PC-3 (cell line): Measurements from ENCODE around the gene PSEN2. TPM values are rescaled to one million over a fixed set of nuclear protein-coding genes. Genes with fewer than 3 reads are reported as not detected.

Experiments used
- ATAC-seq: fragments of 200-7000 bp; cut with Tn5 transposase; 2 replicates; pipeline ENCODE4 v1.9.1; 2020; ENCODE audit warnings: mild to moderate bottlenecking, moderate library complexity
- BruUV-seq: library from RNA; stranded (reverse); fragments of 400-500 nt; replicated peaks from 2 replicates; lab custom pipeline; 2021; lab: Mats Ljungman, UMichigan
- CTCF ChIA-PET: fragments of 300-600 bp; sonication (Branson Sonifier 250); formaldehyde crosslinking; loops from one replicate; lab custom pipeline; 2022; ENCODE audit warnings: antibody characterized with exemption; lab: Charles Lee
- POLR2A ChIA-PET: fragments of 300-600 bp; sonication (Branson Sonifier 250); formaldehyde crosslinking; loops from one replicate; lab custom pipeline; 2022; ENCODE audit warnings: antibody characterized with exemption; ENCODE audit not compliant: unreplicated experiment; lab: Charles Lee
- DNase-seq: peaks from one replicate; pipeline ENCODE4 v3.0.0-alpha.2; 2015
- H2AFZ ChIP-seq: fragments of 300-600 bp; sonication (generic); 2 replicates; pipeline ENCODE4 v1.6.0; 2016; ENCODE audit warnings: antibody characterized with exemption, low read length
- H3F3A ChIP-seq: fragments of 300-600 bp; sonication (generic); one replicate; pipeline ENCODE4 v1.6.0; 2017; ENCODE audit warnings: antibody characterized with exemption, low read length, control low read depth, mild to moderate bottlenecking; ENCODE audit not compliant: unreplicated experiment
- H3K27ac ChIP-seq: fragments of 300-600 bp; sonication (generic); 2 replicates; pipeline ENCODE4 v1.5.1; 2016; ENCODE audit warnings: mild to moderate bottlenecking, low read length
- H3K27me3 ChIP-seq: fragments of 300-600 bp; sonication (generic); 2 replicates; pipeline ENCODE4 v1.6.1; 2016; ENCODE audit warnings: low read length, mixed read lengths
- H3K36me3 ChIP-seq: fragments of 300-600 bp; sonication (generic); 2 replicates; pipeline ENCODE4 v1.6.1; 2016; ENCODE audit warnings: low read depth, mixed run types, low read length, mixed read lengths
- H3K4me1 ChIP-seq: fragments of 300-600 bp; sonication (generic); 2 replicates; pipeline ENCODE4 v1.5.1; 2016; ENCODE audit warnings: low read length; ENCODE audit not compliant: insufficient read depth
- H3K4me2 ChIP-seq: fragments of 300-600 bp; sonication (generic); 2 replicates; pipeline ENCODE4 v1.6.0; 2016; ENCODE audit warnings: low read length
- H3K4me3 ChIP-seq: fragments of 300-600 bp; sonication (generic); 2 replicates; pipeline ENCODE4 v1.5.1; 2016; ENCODE audit warnings: mild to moderate bottlenecking, low read length, mixed read lengths
- H3K79me2 ChIP-seq: fragments of 300-600 bp; sonication (generic); 2 replicates; pipeline ENCODE4 v1.6.1; 2017; ENCODE audit warnings: low read length, mixed read lengths
- H3K9ac ChIP-seq: fragments of 300-600 bp; sonication (generic); 2 replicates; pipeline ENCODE4 v1.6.0; 2016; ENCODE audit warnings: mild to moderate bottlenecking, low read length
- H3K9me2 ChIP-seq: fragments of 300-600 bp; sonication (generic); replicated peaks from 2 replicates; pipeline ENCODE4 v1.6.1; 2016; ENCODE audit warnings: mixed run types, low read length, mixed read lengths
- H3K9me3 ChIP-seq: fragments of 300-600 bp; sonication (generic); 2 replicates; pipeline ENCODE4 v1.6.1; 2016; ENCODE audit warnings: low read length, mixed read lengths
- H4K20me1 ChIP-seq: fragments of 300-600 bp; sonication (generic); 2 replicates; pipeline ENCODE4 v1.6.1; 2016; ENCODE audit warnings: low read length, mixed read lengths
- CTCF ChIP-seq: fragments of 300-600 bp; sonication (generic); conservative IDR thresholded peaks from 2 replicates; pipeline ENCODE4 v1.5.1; 2017; ENCODE audit warnings: antibody characterized with exemption, low read depth, mild to moderate bottlenecking, low read length
- EZH2 ChIP-seq: fragments of 300-600 bp; sonication (generic); IDR thresholded peaks from one replicate; pipeline ENCODE4 v1.6.1; 2017; ENCODE audit warnings: antibody characterized with exemption, mild to moderate bottlenecking, low read length; ENCODE audit not compliant: unreplicated experiment
- EZH2phosphoT487 ChIP-seq: fragments of 300-600 bp; sonication (generic); IDR thresholded peaks from 2 replicates; pipeline ENCODE4 v1.6.1; 2018; ENCODE audit warnings: mild to moderate bottlenecking, antibody characterized with exemption, low read length, borderline replicate concordance
- intact Hi-C: fragments of 100-400 bp; cut with micrococcal nuclease; formaldehyde crosslinking; loops from 2 replicates; pipeline ENCODE4 v1.9.0; 2023
- total RNA-seq: library from RNA; depleted of rRNA; stranded (reverse); fragments of >200 nt; gene quantifications from 2 replicates; pipeline ENCODE4 v1.2.3, GENCODE V29; 2014

The PSEN2 gene
- total RNA-seq, 1 experiment from 2014 or later, result 85.3 TPM

- intact Hi-C loops, result loop anchor here (10.0 kb wide), 1 partner anchor 613 kb away; no protein-coding TSS in a partner anchor
- peak overlapping the region; percentile 21 for H3K27ac ChIP-seq
Observed at GRCh38 chr1:226821719-226822085, 48.7 kb upstream of the PSEN2 start.

GRCh38 chr1:226823643-226824042, 46.8 kb upstream of the PSEN2 start:
- H2AFZ ChIP-seq, result no peak overlapping the region
- DNase-seq, result no peak
- intact Hi-C loops, result loop anchor here (10.0 kb wide), 1 partner anchor 611 kb away; no protein-coding TSS in a partner anchor
- H3K27me3 ChIP-seq, result no peaks in the 10 kb centered on the region
- H3K27ac ChIP-seq, result no peak overlapping the region
- no peak overlapping the region for H3K9ac ChIP-seq
- BruUV-seq, result no TSS peak
- peaks cover 24% of the 10 kb centered on the region for H3K4me1 ChIP-seq
- H3K36me3 ChIP-seq, result no peaks in the 10 kb centered on the region
- no peaks in the 10 kb centered on the region for H3K79me2 ChIP-seq
- no peaks in the 10 kb centered on the region for H3F3A ChIP-seq
- no peak for ATAC-seq
- no peak for TF ChIP-seq EZH2
- TF ChIP-seq EZH2phosphoT487, result no peak
- no peak for TF ChIP-seq CTCF
- ChIA-PET POLR2A (no interaction called here), CTCF (no interaction called here)
- no peak overlapping the region for H3K4me3 ChIP-seq
- no peaks in the 10 kb centered on the region for H3K9me2 ChIP-seq
- no peak overlapping the region for H3K4me2 ChIP-seq
- no peaks in the 10 kb centered on the region for H4K20me1 ChIP-seq
- no peaks in the 10 kb centered on the region for H3K9me3 ChIP-seq

More at GRCh38 chr1:226821719-226822085, 48.7 kb upstream of the PSEN2 start:
- no peaks in the 10 kb centered on the region for H3K9me2 ChIP-seq
- H3K79me2 ChIP-seq, result no peaks in the 10 kb centered on the region
- H3K27me3 ChIP-seq, result no peaks in the 10 kb centered on the region
- H3K4me1 ChIP-seq, result peaks cover 21% of the 10 kb centered on the region
- peak overlapping the region; percentile 10 for H3K4me2 ChIP-seq
- H3K9me3 ChIP-seq, result no peaks in the 10 kb centered on the region
- TF ChIP-seq EZH2phosphoT487 (no peak), EZH2 (no peak), CTCF (no peak)
- no peaks in the 10 kb centered on the region for H3K36me3 ChIP-seq
- POLR2A ChIA-PET, result no interaction called here
- BruUV-seq, result no TSS peak
- no peak overlapping the region for H3K4me3 ChIP-seq
- no peaks in the 10 kb centered on the region for H4K20me1 ChIP-seq
- DNase-seq, result no peak
- no peaks in the 10 kb centered on the region for H3F3A ChIP-seq
- no peak overlapping the region for H2AFZ ChIP-seq
- CTCF ChIA-PET, result interaction anchor here (0.6 to 1.0 kb wide), 4 partner anchors 61 to 196 kb away, joined by 3 read pairs; no protein-coding TSS in a partner anchor
- H3K9ac ChIP-seq, result no peak overlapping the region; the same call in 1 of the 2 replicates
- ATAC-seq, result peak; percentile 4; the same call in 1 of the 2 replicates

- Histone ChIP-seq H4K20me1 (no peaks in the 10 kb centered on the region), H3K4me3 (no peak overlapping the region), H3K79me2 (no peaks in the 10 kb centered on the region), H3K27me3 (no peaks in the 10 kb centered on the region), H3K27ac (no peak overlapping the region), H3K9ac (no peak overlapping the region), H3F3A (no peaks in the 10 kb centered on the region), H3K36me3 (no peaks in the 10 kb centered on the region), H3K9me3 (no peaks in the 10 kb centered on the region), H2AFZ (no peak overlapping the region), H3K4me1 (peaks cover 24% of the 10 kb centered on the region), H3K9me2 (no peaks in the 10 kb centered on the region), H3K4me2 (no peak overlapping the region)
- ATAC-seq, result no peak
- TF ChIP-seq EZH2, result no peak
- no peak for TF ChIP-seq EZH2phosphoT487
- ChIA-PET POLR2A (no interaction called here), CTCF (interaction anchor here (0.5 to 0.6 kb wide), 2 partner anchors 10 to 140 kb away, joined by 3 to 12 read pairs; no protein-coding TSS in a partner anchor)
- intact Hi-C loops, result loop anchor here (5.0 to 10.0 kb wide), 3 partner anchors 63 to 610 kb away; partner anchors contain the start of gene STUM
- no TSS peak for BruUV-seq
- no peak for DNase-seq
Observed at GRCh38 chr1:226825037-226825745, 45.2 kb upstream of the PSEN2 start.
